ENCODE measurements around the gene IFNA16. TPM values are rescaled to one million over a fixed set of nuclear protein-coding genes. Genes with fewer than 3 reads are reported as not detected.
"Not testable (repeated sequence)": the region's sequence is repeated elsewhere in the genome, so short reads cannot be mapped to it uniquely, and the experiment has no call there.

The IFNA16 gene
- total RNA-seq, 1 donor from 2014 or later, result not detected

GRCh38 chr9:21174671-21175070 lies 42.4 kb downstream of the IFNA16 start:
- no peak overlapping the region for H3K27ac ChIP-seq
- H3K27me3 ChIP-seq, result no peaks in the 10 kb centered on the region
- no peak for DNase-seq (ENCODE audit: extremely low spot score in 2 of 2)
- no peak overlapping the region for H3K4me3 ChIP-seq
- no peaks in the 10 kb centered on the region for H3K4me1 ChIP-seq
- no peaks in the 10 kb centered on the region for H3K9me3 ChIP-seq
- H3K36me3 ChIP-seq, result no peaks in the 10 kb centered on the region
- intact Hi-C loops (cut with DNase I), result no loop called here
- TF ChIP-seq POLR2AphosphoS5 (IDR thresholded peaks at IDR 0.05; ENCODE audit: insufficient read depth in 1 of 2, low read depth in 1 of 2), result no peak
- TF ChIP-seq POLR2A (IDR thresholded peaks at IDR 0.05), result no peak
- TF ChIP-seq CTCF (IDR thresholded peaks at IDR 0.05), result no peak

GRCh38 chr9:21172156-21172555 lies 45.0 kb downstream of the IFNA16 start:
- Histone ChIP-seq H3K4me3 (no peak overlapping the region), H3K9me3 (no peaks in the 10 kb centered on the region), H3K27ac (no peak overlapping the region), H3K36me3 (no peaks in the 10 kb centered on the region), H3K4me1 (no peaks in the 10 kb centered on the region), H3K27me3 (no peaks in the 10 kb centered on the region)
- TF ChIP-seq CTCF (IDR thresholded peaks at IDR 0.05) (no peak), POLR2AphosphoS5 (IDR thresholded peaks at IDR 0.05; ENCODE audit: insufficient read depth in 1 of 2, low read depth in 1 of 2) (no peak), POLR2A (IDR thresholded peaks at IDR 0.05) (no peak)
- intact Hi-C loops (cut with DNase I), result no loop called here
- no peak for DNase-seq (ENCODE audit: extremely low spot score in 2 of 2)

- no peaks in the 10 kb centered on the region for H3K36me3 ChIP-seq
- no peak for DNase-seq (ENCODE audit: extremely low spot score in 2 of 2)
- H3K27me3 ChIP-seq, result no peaks in the 10 kb centered on the region
- no peak overlapping the region for H3K4me3 ChIP-seq
- no peaks in the 10 kb centered on the region for H3K4me1 ChIP-seq
- no peaks in the 10 kb centered on the region for H3K9me3 ChIP-seq
- intact Hi-C loops (cut with DNase I), result no loop called here
- H3K27ac ChIP-seq, result no peak overlapping the region
- TF ChIP-seq POLR2A (IDR thresholded peaks at IDR 0.05), result no peak
- no peak for TF ChIP-seq POLR2AphosphoS5 (IDR thresholded peaks at IDR 0.05; ENCODE audit: insufficient read depth in 1 of 2, low read depth in 1 of 2)
- TF ChIP-seq CTCF (IDR thresholded peaks at IDR 0.05), result no peak
Measured at GRCh38 chr9:21171351-21171750, 45.8 kb downstream of the IFNA16 start.

DNA sequence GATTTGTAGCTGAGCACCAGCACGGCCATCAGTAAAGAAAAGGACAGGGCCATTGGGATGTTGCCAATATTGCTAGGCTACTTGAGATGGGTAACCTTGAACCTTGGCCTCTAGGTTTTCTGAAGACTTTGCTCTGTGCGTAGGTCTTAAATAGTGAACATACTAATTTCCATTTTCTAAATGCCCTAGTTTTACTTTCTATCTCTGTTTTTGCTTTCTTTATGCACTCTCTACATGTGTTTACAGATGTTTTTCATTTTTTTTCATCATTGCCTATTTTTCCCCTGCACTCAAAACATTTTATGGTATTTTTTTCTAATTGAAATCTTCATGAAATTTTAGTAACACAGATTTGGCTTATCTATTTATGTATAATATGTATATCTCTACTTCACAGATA lies 50.6 kb downstream of the IFNA16 start, which contains the start of gene IFNA21:
TSS of gene IFNA21 (minus strand) at position 101 of the 400 bp plus-strand sequence. CDS start at position 53, 48 bp downstream.
- intact Hi-C loops (cut with DNase I); H3K4me1 ChIP-seq; DNase-seq (ENCODE audit: extremely low spot score in 2 of 2); H3K9me3 ChIP-seq; H3K36me3 ChIP-seq; H3K4me3 ChIP-seq; H3K27me3 ChIP-seq; H3K27ac ChIP-seq: not testable (repeated sequence)

Other genes with a start within 250 kb of the IFNA16 start
- 3.2 TPM for gene HACD4, start 185.7 kb downstream of the IFNA16 start, total RNA-seq
- not detected for gene IFNB1, start 139.4 kb downstream of the IFNA16 start, total RNA-seq
- gene IFNW1, start 75.5 kb downstream of the IFNA16 start, total RNA-seq, result not detected
- not detected for gene IFNA21, start 50.7 kb downstream of the IFNA16 start, total RNA-seq
- not detected for gene IFNA4, start 29.7 kb downstream of the IFNA16 start, total RNA-seq
- gene IFNA7, start 15.1 kb downstream of the IFNA16 start, total RNA-seq, result not detected
- gene IFNA10, start 10.2 kb downstream of the IFNA16 start, total RNA-seq, result not detected
- not detected for gene IFNA17, start 10.9 kb upstream of the IFNA16 start, total RNA-seq
- gene IFNA14, start 22.7 kb upstream of the IFNA16 start, total RNA-seq, result not detected
- gene IFNA5, start 88.0 kb upstream of the IFNA16 start, total RNA-seq, result not detected
- 22.3 TPM for gene KLHL9, start 118.1 kb upstream of the IFNA16 start, total RNA-seq
- gene IFNA6, start 133.6 kb upstream of the IFNA16 start, total RNA-seq, result not detected
- not detected for gene IFNA13, start 150.7 kb upstream of the IFNA16 start, total RNA-seq
- gene IFNA2, start 168.1 kb upstream of the IFNA16 start, total RNA-seq, result not detected
- not detected for gene IFNA8, start 191.8 kb upstream of the IFNA16 start, total RNA-seq
- gene IFNA1, start 223.1 kb upstream of the IFNA16 start, total RNA-seq, result not detected